ENCODE data around the gene SMPD3. TPM values are rescaled to one million over a fixed set of nuclear protein-coding genes. Genes with fewer than 3 reads are reported as not detected.

Gene SMPD3
- total RNA-seq (not detected in 2 replicates), polyA plus RNA-seq (not detected in 2 replicates), polyA minus RNA-seq (not detected in 2 replicates), Bru-seq, nascent RNA (percentile 2 among the genes with signal in this experiment), BruChase-seq, experiment 1, labeled RNA remaining after a 6-hour chase (not detected), BruChase-seq, experiment 2, labeled RNA remaining after a 2-hour chase (percentile 1 among the genes with signal in this experiment)
- polyA plus RNA-seq (2011; cell fraction: cytosol; rRNA removed): not detected in 2 replicates
- not detected in 2 replicates for polyA plus RNA-seq (2011; cell fraction: nucleus; rRNA removed)
- polyA plus RNA-seq (2012): 0.11 and 0.29 TPM in 2 replicates
- not detected for polyA minus RNA-seq (2011; cell fraction: cytosol; rRNA and poly(A)+ RNA removed)
- polyA minus RNA-seq (2011; cell fraction: nucleus; rRNA and poly(A)+ RNA removed): not detected in 2 replicates
- long read RNA-seq: 0 reads

GRCh38 chr16:68448360-68448970 is at the start of gene SMPD3:
Gene SMPD3 (minus strand): TSS chr16:68448508. CDS start chr16:68372181, 76,327 bp downstream.
- Histone ChIP-seq H3K9me3 (replicated peaks; ENCODE audit: control insufficient read depth, insufficient read depth, low read length) (no peaks in the 10 kb centered on the region), H4K20me1 (replicated peaks; ENCODE audit: control insufficient read depth, extremely low read depth, insufficient read depth, low read length) (no peaks in the 10 kb centered on the region), H3K9me1 (replicated peaks; ENCODE audit: control insufficient read depth, extremely low read depth, insufficient read depth, low read length) (no peaks in the 10 kb centered on the region), H3K4me1 (ENCODE audit: control insufficient read depth, extremely low read depth, insufficient read depth, low read length) (no peaks in the 10 kb centered on the region), H3K4me3 (replicated peaks in 1 of 3; ENCODE audit: insufficient read depth in 1 of 3, low read depth in 1 of 3, low read length in 3 of 3) (peak within 1 kb of the TSS in 1 of 3 experiments; percentile 25), H2AFZ (ENCODE audit: low read depth, low read length) (peak within 1 kb of the TSS; percentile 42), H3K36me3 (ENCODE audit: control insufficient read depth in 2 of 2, extremely low read depth in 1 of 2, insufficient read depth in 2 of 2, low read length in 2 of 2) (no peaks in the 10 kb centered on the region), H3K27me3 (ENCODE audit: control insufficient read depth in 2 of 2, insufficient read depth in 2 of 2, low read length in 2 of 2) (peaks cover 6 to 9% of the 10 kb centered on the region in 2 experiments), H3K4me2 (ENCODE audit: insufficient read depth, low read length) (peak within 1 kb of the TSS; percentile 56), H3K27ac (ENCODE audit: insufficient read depth, low read depth, low read length) (no peak within 1 kb of the TSS), H3K9ac (replicated peaks; ENCODE audit: extremely low read depth, insufficient read depth, low read length) (no peak within 1 kb of the TSS), H3K79me2 (ENCODE audit: control insufficient read depth, insufficient read depth, low read length) (no peaks in the 10 kb centered on the region)
- DNase-seq (ENCODE audit: low read depth, low spot score) (peak; percentile 98), FAIRE-seq (peak; percentile 96)
- no TSS peak for BruUV-seq (replicated peaks)
- dilution Hi-C loops (cut with MboI; ENCODE audit: extremely low pct_ligation_motif_present, low sequenced_read_pairs) (no loop called here), intact Hi-C loops (cut with micrococcal nuclease) (no loop called here)
- no peak for TF ChIP-seq MYC (IDR thresholded peaks at IDR 0.05; ENCODE audit: low read depth, low read length)
- TF ChIP-seq POLR2AphosphoS5 (IDR thresholded peaks at IDR 0.05; ENCODE audit: insufficient read depth, low read depth, low read length): peak; percentile 16
- no peak for TF ChIP-seq EZH2 (IDR thresholded peaks at IDR 0.05; ENCODE audit: borderline replicate concordance, low read depth, low read length, severe bottlenecking)
- TF ChIP-seq, protein P1, sequence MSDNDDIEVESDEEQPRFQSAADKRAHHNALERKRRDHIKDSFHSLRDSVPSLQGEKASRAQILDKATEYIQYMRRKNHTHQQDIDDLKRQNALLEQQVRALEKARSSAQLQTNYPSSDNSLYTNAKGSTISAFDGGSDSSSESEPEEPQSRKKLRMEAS (IDR thresholded peaks at IDR 0.05; ENCODE audit: insufficient read depth, insufficient read length): no peak
- CTCF ChIA-PET: interaction anchor here (0.6 kb wide), 2 partner anchors 11 to 126 kb away, joined by 3 to 6 read pairs; no protein-coding TSS in a partner anchor
- POLR2A ChIA-PET: no interaction called here

GRCh38 chr16:68496689-68497088 is 48.4 kb upstream of the SMPD3 start:
- intact Hi-C loops (cut with micrococcal nuclease): no loop called here
- POLR2A ChIA-PET: no interaction called here

More at GRCh38 chr16:68496689-68497088, 48.4 kb upstream of the SMPD3 start:
- Histone ChIP-seq H4K20me1 (replicated peaks; ENCODE audit: control insufficient read depth, extremely low read depth, insufficient read depth, low read length) (no peaks in the 10 kb centered on the region), H3K27ac (ENCODE audit: insufficient read depth, low read depth, low read length) (no peak overlapping the region), H3K4me3 (replicated peaks in 1 of 3; ENCODE audit: insufficient read depth in 1 of 3, low read depth in 1 of 3, low read length in 3 of 3) (no peak overlapping the region), H3K9me3 (replicated peaks; ENCODE audit: control insufficient read depth, insufficient read depth, low read length) (no peaks in the 10 kb centered on the region), H3K27me3 (ENCODE audit: control insufficient read depth in 2 of 2, insufficient read depth in 2 of 2, low read length in 2 of 2) (no peaks in the 10 kb centered on the region), H3K36me3 (ENCODE audit: control insufficient read depth in 2 of 2, extremely low read depth in 1 of 2, insufficient read depth in 2 of 2, low read length in 2 of 2) (no peaks in the 10 kb centered on the region), H3K4me1 (ENCODE audit: control insufficient read depth, extremely low read depth, insufficient read depth, low read length) (no peaks in the 10 kb centered on the region), H3K9ac (replicated peaks; ENCODE audit: extremely low read depth, insufficient read depth, low read length) (no peak overlapping the region), H3K4me2 (ENCODE audit: insufficient read depth, low read length) (no peak overlapping the region), H3K79me2 (ENCODE audit: control insufficient read depth, insufficient read depth, low read length) (no peaks in the 10 kb centered on the region), H2AFZ (ENCODE audit: low read depth, low read length) (no peak overlapping the region), H3K9me1 (replicated peaks; ENCODE audit: control insufficient read depth, extremely low read depth, insufficient read depth, low read length) (no peaks in the 10 kb centered on the region)
- BruUV-seq (replicated peaks): no TSS peak
- dilution Hi-C loops (cut with MboI; ENCODE audit: extremely low pct_ligation_motif_present, low sequenced_read_pairs): no loop called here
- TF ChIP-seq JUN (IDR thresholded peaks at IDR 0.05; ENCODE audit: borderline replicate concordance, insufficient read depth, insufficient read length, low read depth) (no peak), FOS (IDR thresholded peaks at IDR 0.05; ENCODE audit: borderline replicate concordance, insufficient read depth, low read length) (no peak), POLR2A (IDR thresholded peaks at IDR 0.05; ENCODE audit: low read depth, low read length) (no peak), POLR2AphosphoS5 (IDR thresholded peaks at IDR 0.05; ENCODE audit: insufficient read depth, low read depth, low read length) (no peak), MYC (IDR thresholded peaks at IDR 0.05; ENCODE audit: low read depth, low read length) (no peak), EZH2 (IDR thresholded peaks at IDR 0.05; ENCODE audit: borderline replicate concordance, low read depth, low read length, severe bottlenecking) (no peak), GATA2 (IDR thresholded peaks at IDR 0.05; ENCODE audit: insufficient read depth, insufficient read length, low read depth, low read length) (no peak)
- TF ChIP-seq, protein P1 (IDR thresholded peaks at IDR 0.05; ENCODE audit: insufficient read depth, insufficient read length): no peak
- TF ChIP-seq, protein P2, sequence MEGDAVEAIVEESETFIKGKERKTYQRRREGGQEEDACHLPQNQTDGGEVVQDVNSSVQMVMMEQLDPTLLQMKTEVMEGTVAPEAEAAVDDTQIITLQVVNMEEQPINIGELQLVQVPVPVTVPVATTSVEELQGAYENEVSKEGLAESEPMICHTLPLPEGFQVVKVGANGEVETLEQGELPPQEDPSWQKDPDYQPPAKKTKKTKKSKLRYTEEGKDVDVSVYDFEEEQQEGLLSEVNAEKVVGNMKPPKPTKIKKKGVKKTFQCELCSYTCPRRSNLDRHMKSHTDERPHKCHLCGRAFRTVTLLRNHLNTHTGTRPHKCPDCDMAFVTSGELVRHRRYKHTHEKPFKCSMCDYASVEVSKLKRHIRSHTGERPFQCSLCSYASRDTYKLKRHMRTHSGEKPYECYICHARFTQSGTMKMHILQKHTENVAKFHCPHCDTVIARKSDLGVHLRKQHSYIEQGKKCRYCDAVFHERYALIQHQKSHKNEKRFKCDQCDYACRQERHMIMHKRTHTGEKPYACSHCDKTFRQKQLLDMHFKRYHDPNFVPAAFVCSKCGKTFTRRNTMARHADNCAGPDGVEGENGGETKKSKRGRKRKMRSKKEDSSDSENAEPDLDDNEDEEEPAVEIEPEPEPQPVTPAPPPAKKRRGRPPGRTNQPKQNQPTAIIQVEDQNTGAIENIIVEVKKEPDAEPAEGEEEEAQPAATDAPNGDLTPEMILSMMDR (IDR thresholded peaks at IDR 0.05; ENCODE audit: extremely low read depth in 1 of 2, insufficient read depth in 1 of 2, low read depth in 1 of 2, low read length in 2 of 2): no peak
- CTCF ChIA-PET: no interaction called here
- DNase-seq (ENCODE audit: low read depth, low spot score) (no peak), FAIRE-seq (no peak)

Data from endothelial cell of umbilical vein (primary cell).